TTC549 (cell line): ENCODE measurements around the gene RPL38.

Experiments
- FAIRE-seq: peaks from 2 replicates; lab custom pipeline; 2012; peaks lifted over from hg19 to GRCh38; lab: Jason Lieb, UNC

RPL38 gene

DNA sequence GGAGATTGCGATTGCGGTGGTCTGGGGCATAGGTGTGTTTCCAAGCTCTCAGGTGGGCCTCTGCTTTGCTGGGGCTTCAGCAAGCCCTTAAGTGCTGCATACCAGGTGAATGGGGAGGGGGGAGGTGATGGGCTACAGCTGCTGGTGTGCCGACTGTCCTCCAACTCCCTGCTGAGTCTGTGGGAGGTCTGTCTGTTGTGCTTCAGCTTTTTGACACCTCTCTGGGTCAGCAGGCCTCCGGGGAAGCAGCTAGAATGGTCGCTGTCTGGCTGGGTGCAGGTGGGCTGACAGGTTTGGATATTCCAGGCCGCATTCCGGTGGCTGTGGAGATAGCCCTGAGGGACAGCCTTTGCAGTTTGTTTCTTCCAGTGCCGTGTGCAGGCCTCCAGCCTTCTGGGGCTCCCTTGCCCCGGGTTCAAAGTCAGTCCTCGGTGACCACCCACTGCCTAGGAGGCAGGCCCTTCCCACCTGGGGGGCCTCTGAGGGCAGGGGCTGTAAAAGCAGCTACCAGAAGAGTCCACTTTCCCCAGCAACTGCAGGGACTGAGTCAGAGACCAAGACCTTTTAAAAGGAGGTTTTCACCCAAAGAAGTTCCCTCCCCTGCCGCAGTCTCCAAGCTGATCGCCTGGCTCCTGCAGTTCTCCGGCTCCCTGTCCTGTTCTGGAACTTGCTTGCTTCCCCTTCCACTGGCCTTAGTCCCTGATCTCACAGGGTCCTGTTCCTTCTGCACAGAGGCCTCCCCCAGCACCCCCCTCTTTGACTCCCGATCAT, 7.8 kb downstream of the RPL38 start:
- no peak for FAIRE-seq

DNA sequence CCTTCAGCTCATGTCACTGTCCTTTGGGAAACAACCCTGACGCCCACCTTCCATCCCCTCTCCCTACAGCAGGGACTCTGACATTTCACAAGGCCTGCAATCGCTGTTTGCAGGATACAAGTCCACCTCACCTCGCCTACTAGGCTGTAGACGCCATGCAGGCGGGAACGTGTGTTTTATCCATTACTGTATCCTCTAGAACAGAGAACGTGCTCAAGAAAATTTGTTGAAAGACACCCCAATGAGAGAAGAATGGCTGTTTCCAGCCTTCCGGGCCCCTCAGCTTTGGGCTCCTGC, 8.4 kb downstream of the RPL38 start:
- no peak for FAIRE-seq

DNA sequence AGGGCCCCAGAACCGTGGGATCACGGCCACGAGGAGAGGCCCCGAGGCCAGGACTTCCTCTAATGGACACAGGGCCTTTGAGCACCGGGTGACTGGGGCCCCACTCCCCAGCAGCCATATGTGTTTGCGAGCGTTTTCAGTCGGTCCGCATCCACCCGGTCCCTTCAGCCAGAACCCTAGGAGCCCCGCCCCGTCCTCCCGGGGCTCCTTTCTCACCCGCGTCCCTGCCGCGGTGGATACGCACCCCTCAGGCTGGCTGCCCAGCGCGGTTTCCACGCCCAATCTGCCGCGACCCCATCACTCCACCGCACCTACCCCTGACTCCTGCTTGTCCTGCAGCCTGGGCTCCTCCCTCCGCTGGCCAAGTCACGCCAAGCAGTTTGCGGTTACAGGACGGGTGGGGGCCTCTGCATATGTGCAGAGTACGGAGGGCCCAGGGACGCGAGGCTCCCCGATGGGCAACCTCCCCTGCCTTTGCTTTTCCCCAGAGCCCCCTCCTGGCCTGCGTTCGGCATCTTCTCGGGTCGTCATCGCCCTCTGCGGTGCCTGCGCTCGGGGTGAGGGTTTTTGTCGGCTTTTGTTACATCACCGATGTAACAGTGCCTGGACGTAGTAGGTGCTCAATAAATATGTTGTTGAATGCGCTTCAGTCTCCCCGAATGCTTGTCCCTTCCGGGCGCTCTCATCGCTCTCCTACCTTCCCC, 8.9 kb downstream of the RPL38 start:
- no peak for FAIRE-seq

DNA sequence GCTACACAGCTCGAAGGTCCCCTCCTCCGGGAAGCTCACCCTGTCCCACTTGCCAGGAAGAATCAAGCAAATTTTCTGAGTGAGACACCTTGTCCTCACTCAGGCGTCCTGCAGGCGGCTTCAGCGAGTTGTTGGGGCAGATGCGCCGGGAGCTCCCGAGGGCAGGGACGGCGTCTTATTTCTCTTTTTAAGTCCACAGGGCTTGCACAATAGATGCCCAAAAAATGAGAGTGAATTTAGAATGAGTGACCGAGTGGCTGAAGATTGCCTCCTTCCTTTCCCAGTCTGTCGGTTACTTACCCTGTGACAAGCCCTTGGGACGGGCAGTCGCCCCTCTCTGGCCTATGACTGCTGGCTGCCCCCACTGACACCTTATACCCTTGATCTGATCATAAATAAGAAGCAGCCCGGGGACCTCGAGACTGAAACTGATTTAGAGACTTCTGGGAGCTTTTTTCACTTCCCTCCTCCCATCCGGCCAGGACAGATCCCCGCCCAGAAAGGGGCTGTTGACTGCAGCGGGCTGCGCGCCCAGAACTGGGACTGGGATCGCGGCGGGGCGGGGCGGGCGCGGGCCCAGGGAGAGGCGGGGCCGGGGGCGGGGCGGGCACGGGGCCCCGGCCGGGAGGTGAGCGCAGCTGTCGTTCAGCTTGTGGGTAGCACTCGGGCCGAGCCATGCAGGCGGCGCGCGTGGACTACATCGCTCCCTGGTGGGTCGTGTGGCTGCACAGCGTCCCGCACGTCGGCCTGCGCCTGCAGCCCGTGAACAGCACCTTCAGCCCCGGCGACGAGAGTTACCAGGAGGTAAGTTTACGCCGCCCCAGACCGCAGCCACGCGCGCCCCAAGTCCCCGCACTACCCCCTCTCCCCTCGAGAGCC, 9.7 kb downstream of the RPL38 start, which contains the start of gene TTYH2:
Gene TTYH2, plus strand, starts transcription at position 659 of the 879 bp plus-strand sequence. Its CDS starts 17 bp downstream, at position 676.
- FAIRE-seq: no peak

DNA sequence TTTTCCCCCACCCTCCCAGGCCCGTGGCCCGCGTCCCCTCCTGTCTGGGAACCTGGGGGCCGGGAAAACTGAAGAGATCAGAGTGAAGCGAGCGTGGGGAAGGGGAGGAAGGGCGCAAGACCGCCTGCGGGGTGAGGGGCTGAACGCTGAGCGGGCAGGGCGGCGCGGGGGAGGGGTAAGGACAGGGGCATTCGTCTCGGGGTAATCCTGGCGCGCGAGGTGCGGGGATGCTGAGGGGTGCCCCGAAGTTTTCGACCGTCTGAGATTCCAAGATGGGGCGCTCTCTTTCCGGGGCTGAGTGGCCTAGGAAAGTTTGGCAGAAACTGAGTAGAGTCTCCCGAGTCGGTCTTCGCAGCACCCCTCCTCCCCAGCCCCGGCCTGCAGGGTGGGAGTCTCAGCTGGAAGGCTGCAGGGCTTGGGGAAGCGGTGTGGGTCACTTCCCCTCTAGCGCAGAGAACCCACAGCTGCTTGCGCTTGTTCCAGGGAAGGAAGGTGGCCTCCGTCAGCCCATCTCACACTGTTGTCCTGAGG, 10.4 kb downstream of the RPL38 start:
- no peak for FAIRE-seq

DNA sequence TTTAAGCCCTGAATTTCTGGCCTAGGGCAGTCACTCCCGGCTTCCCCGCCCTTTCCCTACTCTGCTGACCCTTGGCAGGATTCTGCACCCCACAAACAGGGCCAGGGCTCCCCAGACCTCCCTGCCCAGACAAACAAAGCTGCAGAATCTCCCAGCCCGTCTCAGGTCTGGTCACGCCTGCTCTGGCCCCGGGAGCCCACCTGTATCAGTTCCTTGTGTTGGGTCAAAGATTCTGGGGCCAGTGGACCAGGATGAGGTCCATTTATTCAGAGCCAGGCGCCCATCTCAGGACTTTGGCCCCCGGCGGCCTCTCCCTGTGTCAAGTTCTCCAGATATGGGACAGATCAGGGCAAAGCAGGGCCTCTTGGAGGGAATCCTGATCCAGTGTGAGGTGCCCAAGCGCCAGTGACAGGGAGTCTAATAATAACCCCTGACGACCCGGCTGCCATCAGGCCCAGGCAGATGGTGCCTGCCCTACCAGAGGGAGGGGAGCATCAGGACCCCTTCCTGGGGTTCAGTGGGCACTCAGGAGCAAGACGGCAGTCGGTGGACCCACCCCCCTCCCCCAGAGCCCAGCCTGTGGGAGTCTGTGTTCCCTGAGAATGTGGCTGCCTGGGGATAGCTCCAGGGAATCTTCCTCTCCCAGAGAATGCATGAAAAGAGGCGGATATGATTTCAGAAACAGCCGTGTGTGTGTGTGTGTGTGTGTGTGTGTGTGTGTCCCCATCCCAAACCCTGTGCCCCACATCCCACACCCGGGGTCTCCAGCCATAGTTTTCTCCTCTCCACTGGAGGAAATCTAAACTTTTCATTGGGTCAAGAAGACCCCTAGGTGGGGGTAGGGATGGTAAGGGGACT, 11.2 kb downstream of the RPL38 start:
- FAIRE-seq: no peak

DNA sequence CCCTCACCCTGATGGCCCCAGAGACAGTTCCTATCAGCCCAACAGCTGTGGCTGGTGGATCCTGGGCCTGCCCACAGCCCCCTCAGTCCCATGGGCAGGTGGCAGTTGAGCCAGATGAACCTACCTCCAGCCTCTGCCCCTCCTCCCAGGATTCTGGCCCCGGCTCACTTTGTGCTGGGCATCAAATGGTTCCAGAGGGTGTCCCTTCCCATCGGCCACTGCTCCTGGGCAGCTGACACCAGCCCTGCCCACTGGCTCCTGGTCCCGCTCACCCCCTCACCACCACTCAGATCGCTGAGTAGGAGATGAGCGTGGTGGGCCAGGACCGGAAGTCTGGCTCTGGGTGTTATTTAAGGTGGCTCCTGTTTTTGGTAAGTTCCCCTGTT, 11.9 kb downstream of the RPL38 start:
- no peak for FAIRE-seq

DNA sequence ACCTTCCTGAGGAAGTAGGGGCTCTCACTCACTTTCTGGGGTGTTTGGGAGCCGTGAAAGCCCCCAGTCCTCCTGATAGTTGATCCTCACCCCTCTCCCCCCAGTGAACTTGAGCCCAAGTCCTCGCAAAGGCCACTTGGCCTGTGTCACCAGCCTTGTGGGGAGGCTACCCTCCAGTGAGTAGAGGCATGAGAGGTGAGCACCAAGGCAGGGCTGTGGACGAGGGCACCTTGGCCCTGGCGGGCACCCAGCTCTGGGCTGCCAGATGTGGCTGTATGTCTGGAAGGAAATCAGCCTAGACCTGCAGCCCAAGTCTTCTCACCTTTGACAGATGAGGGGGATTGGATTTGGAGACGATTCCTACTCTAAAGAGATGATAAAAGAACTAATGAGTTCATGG, 13.0 kb downstream of the RPL38 start:
- FAIRE-seq: no peak

DNA sequence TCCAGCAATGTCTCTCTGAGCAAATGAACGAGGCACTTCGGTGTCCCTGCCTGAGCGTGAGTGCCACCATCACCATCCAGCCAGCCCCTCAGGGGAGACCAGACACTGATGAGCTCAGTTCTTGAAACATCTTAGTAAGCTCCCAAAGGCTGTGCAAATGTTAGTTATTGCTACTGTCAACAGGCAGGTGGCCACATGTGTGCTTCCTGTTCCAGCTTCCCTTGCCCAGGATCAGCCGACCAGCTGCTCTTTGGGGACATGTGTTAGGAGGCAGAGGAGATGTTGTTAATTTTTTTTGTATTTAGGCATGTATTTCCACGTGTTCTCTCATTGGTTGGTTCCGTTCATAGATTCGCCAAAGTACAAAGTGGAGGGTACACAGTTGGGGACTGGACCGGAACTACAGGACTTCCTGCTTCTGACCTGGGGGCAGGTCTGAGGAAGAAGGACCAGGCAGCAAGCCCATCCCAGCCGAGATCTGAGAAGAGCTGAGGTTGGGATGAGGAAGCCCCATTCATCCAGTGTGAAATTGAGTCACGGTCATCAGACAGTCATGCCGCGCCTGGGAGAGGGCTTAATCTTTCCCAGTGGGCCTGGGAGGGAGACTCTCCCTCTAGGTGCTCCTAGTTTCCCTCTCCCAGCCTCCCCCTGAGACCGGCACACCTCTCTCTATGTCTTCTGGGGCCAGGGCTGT, 13.7 kb downstream of the RPL38 start:
- FAIRE-seq: no peak

DNA sequence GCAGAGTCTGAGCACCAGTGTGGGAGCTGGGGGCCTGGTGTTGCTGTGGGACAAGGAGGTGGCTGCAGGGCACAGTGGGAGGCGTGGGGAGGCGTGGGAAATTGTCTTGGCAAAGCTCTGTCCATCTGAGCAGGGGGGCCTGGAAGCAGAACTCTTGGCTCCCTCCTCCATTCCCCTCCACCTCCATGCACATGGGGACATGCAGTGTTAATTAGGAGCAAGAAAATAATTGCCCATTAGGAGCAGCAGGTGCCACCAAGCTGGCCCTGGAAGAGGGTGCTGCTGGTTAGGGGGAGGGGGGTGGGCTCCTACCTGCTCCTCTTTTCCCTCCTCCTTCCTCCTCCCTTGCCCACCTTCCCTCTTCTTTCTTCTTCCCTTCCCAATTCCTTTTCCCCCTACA, 14.4 kb downstream of the RPL38 start:
- FAIRE-seq: no peak

DNA sequence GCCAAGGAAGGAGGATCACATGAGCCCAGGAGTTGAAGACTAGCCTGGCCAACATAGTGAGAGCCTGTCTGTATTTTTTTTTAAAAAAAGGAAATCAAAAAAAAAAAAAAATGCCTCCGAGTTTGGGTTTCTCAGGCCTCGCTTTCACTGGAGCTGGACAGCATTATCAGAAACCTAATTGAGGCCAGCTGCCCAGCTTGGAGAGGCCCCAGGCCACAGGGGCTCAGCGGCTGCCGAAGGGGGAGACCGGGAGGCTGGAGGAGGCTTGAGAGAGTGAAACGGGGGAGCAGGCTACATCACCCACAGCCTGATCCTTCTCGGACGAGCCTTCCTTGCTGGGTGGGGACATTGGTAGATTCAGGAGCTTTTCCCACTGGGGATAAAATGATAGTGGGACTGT, 15.0 kb downstream of the RPL38 start:
- no peak for FAIRE-seq

DNA sequence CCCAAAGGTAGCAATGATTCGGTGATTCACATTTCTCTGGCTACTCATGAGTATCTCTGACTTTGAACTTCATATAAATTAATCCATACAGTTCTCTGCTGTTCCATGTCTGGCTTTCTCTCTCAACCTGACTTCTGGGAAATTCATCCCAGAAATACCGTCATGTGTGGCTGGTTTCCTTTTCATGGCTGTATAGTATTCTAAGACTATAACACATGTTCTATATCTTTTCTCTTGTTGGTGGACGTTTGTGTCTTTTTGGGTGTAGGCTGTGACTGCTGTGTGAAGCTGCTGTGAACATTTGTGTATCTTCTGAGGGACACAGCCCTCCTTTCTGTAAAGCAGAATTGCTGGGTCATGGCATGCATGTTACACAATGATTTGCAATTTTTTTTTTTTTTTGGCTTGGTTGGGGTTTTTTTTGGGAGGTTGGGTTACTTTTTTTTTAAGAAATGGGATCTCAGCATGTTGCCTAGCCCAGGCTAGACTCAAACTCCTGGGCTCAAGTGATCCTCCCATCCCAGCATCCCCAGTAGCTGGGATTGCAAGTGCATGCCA, 16.2 kb downstream of the RPL38 start:
- FAIRE-seq: no peak

DNA sequence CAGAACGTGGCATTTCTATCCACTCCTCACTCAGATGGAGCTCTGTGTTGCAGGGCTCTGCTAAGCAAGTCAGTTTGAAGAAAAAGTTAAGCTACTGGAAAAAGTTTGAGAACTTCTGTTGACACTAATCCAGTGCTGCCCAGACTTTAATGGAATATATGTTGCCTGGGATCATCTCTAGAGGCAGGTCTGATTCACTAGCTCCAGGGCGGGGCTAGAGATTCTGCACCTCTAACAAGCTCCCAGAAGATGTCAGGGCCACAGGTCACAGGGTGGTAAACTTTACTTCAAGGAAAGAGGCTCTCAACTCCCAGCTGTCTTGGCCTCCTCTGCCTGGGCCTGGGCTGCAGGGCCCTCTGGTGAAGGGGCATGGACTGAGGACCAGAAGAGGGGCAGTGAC, 16.7 kb downstream of the RPL38 start:
- no peak for FAIRE-seq

DNA sequence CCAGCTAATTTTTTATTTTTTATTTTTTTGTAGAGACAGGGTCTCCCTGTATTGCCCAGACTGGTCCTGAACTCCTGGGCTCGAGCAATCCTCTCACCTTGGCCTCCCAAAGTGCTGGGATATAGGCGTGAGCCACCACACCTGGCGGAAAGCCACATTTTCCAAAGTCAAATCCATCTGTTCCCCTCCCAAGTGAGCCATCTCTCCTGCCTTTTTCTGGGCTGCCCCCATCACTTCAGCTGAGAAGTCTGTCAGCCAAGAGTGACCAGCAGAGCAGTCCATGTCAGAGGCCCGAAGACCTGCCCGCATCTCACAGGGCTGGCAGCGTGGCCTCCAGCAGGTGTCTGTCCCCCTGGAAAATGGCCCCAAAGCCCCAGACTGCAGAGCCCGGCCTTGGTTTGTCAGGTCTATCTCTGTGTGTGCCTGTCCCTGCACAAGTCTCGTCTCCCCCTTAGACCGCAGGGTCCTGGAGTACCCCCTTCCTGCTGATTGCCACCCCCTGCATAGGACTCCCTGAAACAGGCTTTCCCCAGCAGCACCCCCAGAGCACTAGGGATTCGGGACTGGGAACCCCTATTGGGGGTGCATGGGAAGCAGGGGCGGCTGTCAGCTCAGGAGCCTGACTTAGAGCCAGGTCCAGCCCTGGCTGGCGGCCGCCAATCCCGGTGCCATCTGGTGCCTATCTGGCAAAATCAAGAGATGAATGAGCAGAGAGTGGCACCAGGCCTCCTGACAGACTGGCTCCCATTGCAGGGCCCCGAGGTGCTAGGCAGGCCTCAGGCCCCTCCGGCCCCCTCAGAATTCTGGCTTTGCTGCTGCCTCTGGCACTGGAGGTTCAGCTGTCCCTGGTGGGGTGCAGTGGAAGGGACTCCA, 17.7 kb downstream of the RPL38 start:
- FAIRE-seq: no peak

DNA sequence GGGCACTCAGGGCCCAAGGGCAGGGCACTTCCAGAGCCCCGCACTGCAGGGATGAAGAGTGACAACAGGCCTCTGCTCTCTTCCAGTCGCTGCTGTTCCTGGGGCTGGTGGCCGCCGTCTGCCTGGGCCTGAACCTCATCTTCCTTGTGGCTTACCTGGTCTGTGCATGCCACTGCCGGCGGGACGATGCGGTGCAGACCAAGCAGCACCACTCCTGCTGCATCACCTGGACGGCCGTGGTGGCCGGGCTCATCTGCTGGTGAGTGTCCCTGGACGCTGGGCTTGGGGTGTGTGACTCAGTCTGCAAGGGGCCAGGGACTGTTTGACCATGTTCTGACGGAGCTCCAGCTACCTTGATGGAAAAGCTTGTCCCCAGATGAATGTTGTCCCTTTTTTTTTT, 18.9 kb downstream of the RPL38 start:
- FAIRE-seq: no peak

DNA sequence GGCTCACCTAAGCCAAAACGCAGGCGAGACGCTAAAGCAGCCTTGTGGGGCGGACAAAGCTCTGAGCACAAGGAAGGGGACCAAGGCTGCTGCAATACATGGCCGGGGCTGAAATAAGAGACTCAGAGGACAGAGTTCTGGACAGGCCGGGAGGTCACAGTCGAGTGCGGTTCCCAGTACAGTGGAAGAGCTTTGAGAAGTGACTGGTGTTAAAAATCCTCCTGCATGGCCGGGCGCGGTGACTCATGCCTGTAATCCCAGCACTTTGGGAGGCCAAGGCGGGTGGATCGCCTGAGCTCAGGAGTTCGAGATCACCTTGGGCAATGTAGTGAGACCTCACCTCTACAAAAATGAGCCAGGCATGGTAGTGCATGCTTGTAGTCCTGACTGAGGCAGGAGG, 20.4 kb downstream of the RPL38 start:
- FAIRE-seq: no peak

DNA sequence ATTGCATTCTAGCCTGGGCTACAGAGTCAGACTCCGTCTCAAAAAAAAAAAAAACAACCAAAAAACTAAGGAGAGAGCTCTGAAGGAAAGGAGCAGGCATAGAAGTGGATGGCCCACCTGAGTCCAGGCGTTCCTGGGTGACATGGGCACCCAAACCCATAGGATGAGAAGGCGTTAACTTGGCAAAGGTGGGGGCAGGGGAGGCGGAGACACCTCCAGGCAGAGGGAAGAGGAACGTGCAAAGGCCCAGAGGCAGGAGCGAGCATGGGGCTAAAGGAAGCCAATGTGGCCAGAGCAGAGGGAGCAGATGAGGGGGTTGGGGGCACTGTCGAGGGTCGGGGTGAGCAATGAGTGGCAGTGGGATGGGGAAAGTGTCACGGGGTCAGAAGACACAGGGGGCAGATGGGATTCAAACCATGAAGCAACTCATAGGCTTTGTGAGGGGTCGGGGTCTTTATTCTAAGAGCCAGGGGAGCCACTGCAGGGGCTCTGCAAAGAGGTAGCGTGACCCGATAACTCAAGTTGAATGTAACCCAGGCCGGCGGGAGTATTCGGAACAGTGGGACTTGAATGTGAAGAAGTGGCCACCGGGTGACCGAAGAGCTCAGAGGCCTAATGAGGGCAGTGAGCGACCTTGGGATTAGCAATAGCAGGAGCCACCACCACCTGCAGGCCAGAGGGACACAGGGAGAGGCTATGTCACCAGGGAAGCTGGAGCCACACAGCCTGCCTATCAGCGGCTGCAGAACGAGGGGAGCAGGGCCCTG, 21.7 kb downstream of the RPL38 start:
- no peak for FAIRE-seq

DNA sequence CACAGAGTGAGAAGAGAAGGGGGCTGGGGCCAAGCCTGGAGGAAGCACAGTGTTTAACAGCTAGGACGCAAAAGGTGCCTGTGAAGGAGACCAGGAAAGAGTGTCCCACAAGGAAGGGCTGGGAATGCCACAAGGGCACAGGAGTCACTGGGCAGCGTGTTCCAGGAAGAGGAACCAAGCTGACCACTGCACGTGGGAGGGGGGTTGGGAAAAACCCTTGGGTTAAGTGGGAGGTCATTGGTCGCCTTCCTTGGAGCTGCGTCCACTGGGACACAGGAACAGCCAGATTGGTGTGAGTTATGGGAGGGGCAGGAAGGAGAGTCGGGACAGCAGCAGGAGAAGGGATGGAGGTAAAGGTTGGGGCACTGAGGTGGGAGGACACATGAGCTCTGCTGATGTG, 22.8 kb downstream of the RPL38 start:
- FAIRE-seq: no peak
